Glutamatergic neuron (in vitro differentiated cells): ENCODE measurements around the gene NDUFC2. TPM values are rescaled to one million over a fixed set of nuclear protein-coding genes. Genes with fewer than 3 reads are reported as not detected.

ENCODE experiments used
- DNase-seq: peaks from one replicate; pipeline ENCODE4 v3.0.0; 2022
- H3K27ac Mint-ChIP-seq: one replicate; pipeline ENCODE4 v1.8.0; 2020; ENCODE audit warnings: mild to moderate bottlenecking, mixed read lengths, inconsistent platforms; ENCODE audit not compliant: unreplicated experiment
- H3K27me3 Mint-ChIP-seq: one replicate; pipeline ENCODE4 v1.8.0; 2020; ENCODE audit warnings: mild to moderate bottlenecking, moderate library complexity, mixed read lengths, inconsistent platforms; ENCODE audit not compliant: unreplicated experiment
- H3K36me3 Mint-ChIP-seq: one replicate; pipeline ENCODE4 v1.8.0; 2020; ENCODE audit warnings: mild to moderate bottlenecking, mixed read lengths, inconsistent platforms; ENCODE audit not compliant: unreplicated experiment
- H3K4me1 Mint-ChIP-seq: one replicate; pipeline ENCODE4 v1.8.0; 2020; ENCODE audit warnings: mild to moderate bottlenecking, low read depth, mixed read lengths, inconsistent platforms; ENCODE audit not compliant: unreplicated experiment
- H3K4me3 Mint-ChIP-seq: one replicate; pipeline ENCODE4 v1.8.0; 2020; ENCODE audit warnings: mild to moderate bottlenecking, mixed read lengths, inconsistent platforms; ENCODE audit not compliant: unreplicated experiment
- H3K9me3 Mint-ChIP-seq: one replicate; pipeline ENCODE4 v1.8.0; 2020; ENCODE audit warnings: mild to moderate bottlenecking, moderate library complexity, mixed read lengths, inconsistent platforms; ENCODE audit not compliant: unreplicated experiment
- CTCF ChIP-seq: fragments of 200-600 bp; sonication (generic); IDR thresholded peaks from one replicate; pipeline ENCODE4 v1.5.0; 2021; ENCODE audit not compliant: partially characterized antibody, unreplicated experiment
- total RNA-seq: library from RNA; stranded (reverse); fragmentation: NEBNext Ultra II Directional; extraction: Animal tissue kit (Norgen Biotek cat#: 25700); gene quantifications from one replicate; pipeline ENCODE4 v1.2.1, GENCODE V29; 2021; ENCODE audit not compliant: unreplicated experiment

The NDUFC2 gene
- total RNA-seq, 1 donor from 2014 or later, result 221 TPM

DNA sequence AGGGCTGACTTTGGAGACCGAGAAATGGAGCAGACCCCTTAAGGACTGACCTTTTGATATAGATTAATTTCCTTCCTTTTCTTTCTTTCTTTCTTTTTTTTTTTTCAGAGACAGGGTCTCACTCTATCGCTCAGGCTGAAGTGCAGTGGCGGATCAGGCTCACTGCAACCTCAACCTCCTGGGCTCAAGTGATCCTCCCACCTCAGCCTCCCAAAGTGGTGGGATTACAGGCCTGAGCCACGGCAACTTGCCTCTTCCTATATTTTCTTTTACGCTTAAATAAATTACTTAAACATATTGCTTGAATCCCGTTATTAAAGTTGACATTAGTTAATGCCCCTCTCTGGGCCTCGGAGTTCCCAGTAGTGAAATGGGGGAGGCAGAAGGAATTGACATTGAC, 56.2 kb downstream of the NDUFC2 start:
- Mint-ChIP-seq H3K9me3 (no peaks in the 10 kb centered on the region), H3K4me3 (peak overlapping the region; percentile 64), H3K27me3 (peaks cover 12% of the 10 kb centered on the region), H3K36me3 (no peaks in the 10 kb centered on the region), H3K4me1 (no peaks in the 10 kb centered on the region), H3K27ac (no peak overlapping the region)
- TF ChIP-seq CTCF, result no peak
- DNase-seq, result no peak

- Mint-ChIP-seq H3K27me3 (peaks cover 12% of the 10 kb centered on the region), H3K27ac (no peak within 1 kb of the TSS), H3K9me3 (no peaks in the 10 kb centered on the region), H3K36me3 (no peaks in the 10 kb centered on the region), H3K4me1 (no peaks in the 10 kb centered on the region), H3K4me3 (peak within 1 kb of the TSS; percentile 87)
- TF ChIP-seq CTCF, result no peak
- peak; percentile 32 for DNase-seq
Observed at GRCh38 chr11:78022397-78023396, 57.0 kb downstream of the NDUFC2 start, which contains the start of gene KCTD14. Gene KCTD14, minus strand, starts transcription at chr11:78023276. Its CDS starts 27 bp downstream, at chr11:78023249.

GRCh38 chr11:78021611-78022010, 58.1 kb downstream of the NDUFC2 start:
- DNase-seq, result no peak
- no peaks in the 10 kb centered on the region for H3K4me1 Mint-ChIP-seq
- no peak overlapping the region for H3K27ac Mint-ChIP-seq
- no peak for TF ChIP-seq CTCF
- no peaks in the 10 kb centered on the region for H3K36me3 Mint-ChIP-seq
- no peak overlapping the region for H3K4me3 Mint-ChIP-seq
- H3K9me3 Mint-ChIP-seq, result no peaks in the 10 kb centered on the region
- peaks cover 12% of the 10 kb centered on the region for H3K27me3 Mint-ChIP-seq

GRCh38 chr11:78020246-78020645, 59.4 kb downstream of the NDUFC2 start:
- DNase-seq, result no peak
- TF ChIP-seq CTCF, result no peak
- H3K4me3 Mint-ChIP-seq, result no peak overlapping the region
- no peaks in the 10 kb centered on the region for H3K9me3 Mint-ChIP-seq
- no peak overlapping the region for H3K27ac Mint-ChIP-seq
- peaks cover 12% of the 10 kb centered on the region for H3K27me3 Mint-ChIP-seq
- H3K4me1 Mint-ChIP-seq, result no peaks in the 10 kb centered on the region
- H3K36me3 Mint-ChIP-seq, result no peaks in the 10 kb centered on the region

DNA sequence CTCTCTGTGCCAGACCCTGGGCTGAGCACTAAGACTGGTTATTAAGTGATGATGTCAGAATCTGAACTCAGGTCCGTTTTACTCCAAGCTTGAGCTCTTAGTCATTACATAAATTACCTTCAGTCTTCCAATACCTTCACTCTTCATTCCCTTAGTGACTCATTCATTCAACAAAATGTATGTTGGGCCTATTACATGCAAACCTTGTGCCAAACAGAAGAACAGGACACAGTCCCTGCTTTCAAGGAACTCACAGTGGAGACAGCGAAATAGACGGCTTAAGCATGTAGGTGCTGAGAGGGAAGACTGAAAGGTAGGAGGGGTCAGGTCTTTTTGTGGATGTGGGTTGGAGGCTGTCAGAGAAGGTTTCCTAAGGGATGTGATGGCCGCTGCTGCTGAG, 59.9 kb downstream of the NDUFC2 start:
- Mint-ChIP-seq H3K27me3 (peaks cover 12% of the 10 kb centered on the region), H3K4me1 (no peaks in the 10 kb centered on the region), H3K36me3 (no peaks in the 10 kb centered on the region), H3K4me3 (no peak overlapping the region), H3K27ac (no peak overlapping the region), H3K9me3 (no peaks in the 10 kb centered on the region)
- DNase-seq, result no peak
- no peak for TF ChIP-seq CTCF
